Measurements from ENCODE around the gene NKD1. TPM values are rescaled to one million over a fixed set of nuclear protein-coding genes. Genes with fewer than 3 reads are reported as not detected.
A peak's percentile ranks its signal among the peaks of the same experiment; 100 is the strongest.

The NKD1 gene
- total RNA-seq, 3 donors from 2014 or later = 1.3 to 5.0 (median 4.6) TPM

DNA sequence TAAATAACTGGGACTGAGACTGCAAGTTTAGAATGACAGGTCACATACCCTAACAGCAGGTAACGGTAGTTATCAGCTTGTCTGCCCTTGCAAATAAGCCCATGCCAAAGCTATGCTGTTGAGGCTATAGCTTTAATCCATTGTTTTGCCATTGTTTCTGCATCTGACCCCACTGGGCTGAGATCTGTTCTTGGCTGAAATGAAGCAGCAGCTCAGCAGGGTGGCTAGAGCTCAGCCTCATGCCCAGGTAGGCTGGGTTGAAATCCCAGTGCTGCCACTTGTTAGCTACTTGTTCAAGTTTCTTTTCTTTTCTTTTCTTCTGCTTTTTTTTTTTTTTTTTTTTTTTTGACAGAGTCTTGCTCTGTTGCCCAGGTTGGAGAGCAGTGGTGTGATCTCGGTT, 40.1 kb downstream of the NKD1 start:
- H3K27ac ChIP-seq = no peak overlapping the region
- TF ChIP-seq POLR2AphosphoS5 (IDR thresholded peaks at IDR 0.05) = no peak
- no peak for TF ChIP-seq POLR2A (IDR thresholded peaks at IDR 0.05)
- TF ChIP-seq, protein P1, sequence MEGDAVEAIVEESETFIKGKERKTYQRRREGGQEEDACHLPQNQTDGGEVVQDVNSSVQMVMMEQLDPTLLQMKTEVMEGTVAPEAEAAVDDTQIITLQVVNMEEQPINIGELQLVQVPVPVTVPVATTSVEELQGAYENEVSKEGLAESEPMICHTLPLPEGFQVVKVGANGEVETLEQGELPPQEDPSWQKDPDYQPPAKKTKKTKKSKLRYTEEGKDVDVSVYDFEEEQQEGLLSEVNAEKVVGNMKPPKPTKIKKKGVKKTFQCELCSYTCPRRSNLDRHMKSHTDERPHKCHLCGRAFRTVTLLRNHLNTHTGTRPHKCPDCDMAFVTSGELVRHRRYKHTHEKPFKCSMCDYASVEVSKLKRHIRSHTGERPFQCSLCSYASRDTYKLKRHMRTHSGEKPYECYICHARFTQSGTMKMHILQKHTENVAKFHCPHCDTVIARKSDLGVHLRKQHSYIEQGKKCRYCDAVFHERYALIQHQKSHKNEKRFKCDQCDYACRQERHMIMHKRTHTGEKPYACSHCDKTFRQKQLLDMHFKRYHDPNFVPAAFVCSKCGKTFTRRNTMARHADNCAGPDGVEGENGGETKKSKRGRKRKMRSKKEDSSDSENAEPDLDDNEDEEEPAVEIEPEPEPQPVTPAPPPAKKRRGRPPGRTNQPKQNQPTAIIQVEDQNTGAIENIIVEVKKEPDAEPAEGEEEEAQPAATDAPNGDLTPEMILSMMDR (IDR thresholded peaks at IDR 0.05) = no peak
- no peak overlapping the region for H3K4me3 ChIP-seq
- no peaks in the 10 kb centered on the region for H3K36me3 ChIP-seq
- intact Hi-C loops (cut with DNase I; ENCODE audit: low total_unique reads) = no loop called here
- H3K9me3 ChIP-seq = no peaks in the 10 kb centered on the region
- no peak for DNase-seq (ENCODE audit: low spot score in 2 of 2)
- peaks cover 0 to 9% of the 10 kb centered on the region in 2 donors for H3K4me1 ChIP-seq
- no peaks in the 10 kb centered on the region for H3K27me3 ChIP-seq

DNA sequence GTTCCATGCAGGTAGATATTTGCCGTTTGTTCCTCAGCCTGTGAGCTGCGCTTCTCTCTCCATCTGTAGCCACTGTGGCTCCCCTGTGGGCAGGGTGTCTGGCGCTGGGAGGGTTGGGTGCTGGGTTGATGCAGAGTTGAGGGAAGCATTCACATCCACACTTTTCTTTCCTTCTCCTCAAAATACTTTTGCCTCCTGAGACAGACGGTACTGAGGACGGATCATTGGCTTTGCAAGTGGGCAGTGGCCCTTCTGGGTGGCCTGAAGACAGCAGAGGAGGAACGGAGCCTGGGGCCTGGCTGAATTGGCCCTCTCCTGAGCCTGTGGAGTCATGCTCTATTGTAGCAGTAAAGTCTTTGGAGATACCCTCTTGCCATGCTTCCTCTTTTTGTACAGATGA, 43.0 kb downstream of the NKD1 start:
- DNase-seq (ENCODE audit: low spot score in 2 of 2) = no peak
- intact Hi-C loops (cut with DNase I; ENCODE audit: low total_unique reads) = no loop called here
- Histone ChIP-seq H3K9me3 (no peaks in the 10 kb centered on the region), H3K4me3 (no peak overlapping the region), H3K27me3 (no peaks in the 10 kb centered on the region), H3K36me3 (no peaks in the 10 kb centered on the region), H3K27ac (no peak overlapping the region), H3K4me1 (peaks cover 0 to 9% of the 10 kb centered on the region in 2 donors)
- TF ChIP-seq POLR2AphosphoS5 (IDR thresholded peaks at IDR 0.05) (no peak), POLR2A (IDR thresholded peaks at IDR 0.05) (no peak)
- TF ChIP-seq, protein P1 (IDR thresholded peaks at IDR 0.05) = no peak

DNA sequence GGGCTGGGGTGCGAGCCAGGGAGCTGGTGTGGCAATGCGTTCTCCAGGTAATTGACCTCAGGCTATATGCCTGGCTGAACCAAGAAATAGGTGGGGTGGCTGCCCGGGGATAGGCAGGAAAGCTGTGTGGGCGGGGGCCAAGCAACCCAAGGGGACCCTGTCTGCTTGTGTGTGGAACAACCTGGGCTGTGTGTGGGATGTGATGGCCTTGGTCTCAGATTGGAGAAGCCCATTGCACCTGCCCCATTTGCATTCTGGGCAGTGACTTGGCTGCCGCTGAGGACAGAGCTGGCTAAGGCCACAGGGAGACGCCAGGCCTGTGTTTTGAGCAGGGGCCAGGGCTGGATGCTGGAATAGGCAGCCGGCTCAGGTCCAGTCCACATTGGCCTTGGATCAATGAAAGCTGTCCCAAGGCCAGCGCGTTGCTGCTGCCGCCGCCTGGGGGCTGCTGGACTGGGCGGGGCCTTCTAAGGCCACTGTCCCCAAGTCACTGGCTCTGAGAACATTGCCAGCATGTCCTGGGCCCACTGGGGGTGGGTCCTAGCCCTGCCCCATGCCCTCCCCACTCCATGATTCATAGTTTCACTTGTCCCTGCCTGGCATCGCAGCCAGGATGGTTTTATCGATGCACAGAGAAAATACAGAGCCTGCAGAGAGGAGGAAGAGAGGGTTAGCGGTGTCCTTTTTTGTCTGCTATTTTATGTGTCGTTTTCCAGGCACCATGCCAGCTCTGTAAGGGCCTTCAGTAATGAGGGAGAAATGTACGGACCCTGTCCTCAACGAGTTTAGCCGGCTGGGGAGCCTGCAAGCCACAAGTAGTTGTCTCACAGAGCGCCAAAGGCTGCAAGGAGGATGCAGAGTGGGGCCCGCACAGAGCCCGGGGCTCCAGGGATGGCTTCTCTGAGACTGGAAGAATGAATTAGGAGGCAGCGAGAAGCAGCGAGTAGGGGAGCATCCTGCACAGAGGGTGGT, 43.9 kb downstream of the NKD1 start:
- peaks cover 0 to 9% of the 10 kb centered on the region in 2 donors for H3K4me1 ChIP-seq
- TF ChIP-seq POLR2A (IDR thresholded peaks at IDR 0.05) = no peak
- TF ChIP-seq, protein P1 (IDR thresholded peaks at IDR 0.05) = no peak
- peak in 2 of 3 donors; percentile 28 to 69 for TF ChIP-seq POLR2AphosphoS5 (IDR thresholded peaks at IDR 0.05)
- H3K4me3 ChIP-seq = peak overlapping the region in 2 of 3 donors; percentile 5 to 27
- DNase-seq (ENCODE audit: low spot score in 2 of 2) = peak; percentile 71 to 86
- H3K9me3 ChIP-seq = no peaks in the 10 kb centered on the region
- no peaks in the 10 kb centered on the region for H3K27me3 ChIP-seq
- H3K27ac ChIP-seq = peak overlapping the region; percentile 6 to 27
- intact Hi-C loops (cut with DNase I; ENCODE audit: low total_unique reads) = no loop called here
- no peaks in the 10 kb centered on the region for H3K36me3 ChIP-seq

DNA sequence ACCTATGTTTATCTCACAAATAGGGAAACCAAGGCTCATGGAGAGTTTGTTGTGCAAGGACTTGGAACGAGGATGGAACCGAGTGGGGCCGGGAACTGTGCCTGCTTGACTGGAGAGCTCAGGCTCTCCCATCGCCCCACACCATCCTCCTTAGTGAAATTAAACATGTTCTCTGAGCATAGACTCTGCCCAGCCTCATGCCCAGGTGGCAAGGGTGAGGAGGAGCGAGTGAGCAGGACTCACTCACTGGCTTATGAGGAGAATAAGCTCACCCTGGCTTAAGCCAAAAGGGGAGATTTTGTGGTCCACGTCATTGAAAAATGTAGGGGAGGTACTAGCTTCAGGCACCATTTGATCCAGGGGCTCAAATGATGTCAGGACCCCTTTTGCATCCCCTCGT, 44.8 kb downstream of the NKD1 start:
- DNase-seq (ENCODE audit: low spot score in 2 of 2) = no peak
- no peaks in the 10 kb centered on the region for H3K9me3 ChIP-seq
- intact Hi-C loops (cut with DNase I; ENCODE audit: low total_unique reads) = no loop called here
- H3K4me3 ChIP-seq = no peak overlapping the region
- H3K36me3 ChIP-seq = no peaks in the 10 kb centered on the region
- H3K27me3 ChIP-seq = no peaks in the 10 kb centered on the region
- peaks cover 0 to 9% of the 10 kb centered on the region in 2 donors for H3K4me1 ChIP-seq
- TF ChIP-seq, protein P1 (IDR thresholded peaks at IDR 0.05) = no peak
- no peak for TF ChIP-seq POLR2A (IDR thresholded peaks at IDR 0.05)
- no peak for TF ChIP-seq POLR2AphosphoS5 (IDR thresholded peaks at IDR 0.05)
- no peak overlapping the region for H3K27ac ChIP-seq

Measured in breast epithelium (tissue), 4 donors.